ENCODE data around the gene MYO5C. TPM values are rescaled to one million over a fixed set of nuclear protein-coding genes. Genes with fewer than 3 reads are reported as not detected.

Gene MYO5C
- total RNA-seq, 4 donors from 2014 or later, result 2.6 to 12.3 (median 10.2) TPM

GRCh38 chr15:52338891-52339290 lies 43.3 kb upstream of the MYO5C start:
- H3K9me3 ChIP-seq, result no peaks in the 10 kb centered on the region
- no peak overlapping the region for H3K27ac ChIP-seq
- ATAC-seq, result no peak
- TF ChIP-seq EP300 (IDR thresholded peaks at IDR 0.05), result no peak
- TF ChIP-seq POLR2AphosphoS5 (IDR thresholded peaks at IDR 0.05), result no peak
- no peak for TF ChIP-seq POLR2A (IDR thresholded peaks at IDR 0.05)
- TF ChIP-seq, protein P1, sequence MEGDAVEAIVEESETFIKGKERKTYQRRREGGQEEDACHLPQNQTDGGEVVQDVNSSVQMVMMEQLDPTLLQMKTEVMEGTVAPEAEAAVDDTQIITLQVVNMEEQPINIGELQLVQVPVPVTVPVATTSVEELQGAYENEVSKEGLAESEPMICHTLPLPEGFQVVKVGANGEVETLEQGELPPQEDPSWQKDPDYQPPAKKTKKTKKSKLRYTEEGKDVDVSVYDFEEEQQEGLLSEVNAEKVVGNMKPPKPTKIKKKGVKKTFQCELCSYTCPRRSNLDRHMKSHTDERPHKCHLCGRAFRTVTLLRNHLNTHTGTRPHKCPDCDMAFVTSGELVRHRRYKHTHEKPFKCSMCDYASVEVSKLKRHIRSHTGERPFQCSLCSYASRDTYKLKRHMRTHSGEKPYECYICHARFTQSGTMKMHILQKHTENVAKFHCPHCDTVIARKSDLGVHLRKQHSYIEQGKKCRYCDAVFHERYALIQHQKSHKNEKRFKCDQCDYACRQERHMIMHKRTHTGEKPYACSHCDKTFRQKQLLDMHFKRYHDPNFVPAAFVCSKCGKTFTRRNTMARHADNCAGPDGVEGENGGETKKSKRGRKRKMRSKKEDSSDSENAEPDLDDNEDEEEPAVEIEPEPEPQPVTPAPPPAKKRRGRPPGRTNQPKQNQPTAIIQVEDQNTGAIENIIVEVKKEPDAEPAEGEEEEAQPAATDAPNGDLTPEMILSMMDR (IDR thresholded peaks at IDR 0.05), result no peak
- no peaks in the 10 kb centered on the region for H3K27me3 ChIP-seq
- no peak overlapping the region for H3K4me3 ChIP-seq
- WGBS, 2 donors (ENCODE audit: low coverage in 1 of 2), result 89 to 100% methylated on average over 1 of the region's 1 CpG
- peaks cover 0 to 38% of the 10 kb centered on the region in 2 donors for H3K36me3 ChIP-seq
- H3K4me1 ChIP-seq, result peaks cover 0 to 11% (median 0%) of the 10 kb centered on the region in 3 donors

DNA sequence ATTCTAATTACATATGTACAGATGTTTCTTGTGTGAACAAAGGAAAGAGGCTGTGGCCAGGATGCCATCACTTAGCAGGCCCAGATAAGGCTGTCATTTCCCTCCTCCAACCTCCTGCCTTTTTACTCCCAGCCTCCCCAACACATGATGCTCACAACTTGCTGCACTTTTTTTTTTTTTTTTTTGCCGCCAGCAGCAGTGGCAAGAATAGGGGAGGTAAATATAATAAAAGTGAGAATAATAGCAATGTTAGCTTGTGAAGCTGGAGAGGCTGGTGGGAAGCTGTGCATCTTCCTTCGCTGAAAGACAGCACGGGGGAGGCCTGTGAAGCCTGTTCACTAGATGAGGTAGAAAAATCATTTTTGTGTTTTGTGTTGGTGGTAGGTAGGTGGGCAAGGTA lies 42.5 kb upstream of the MYO5C start:
- Histone ChIP-seq H3K27ac (no peak overlapping the region), H3K4me1 (peaks cover 0 to 11% (median 0%) of the 10 kb centered on the region in 3 donors), H3K9me3 (no peaks in the 10 kb centered on the region), H3K4me3 (no peak overlapping the region), H3K27me3 (no peaks in the 10 kb centered on the region), H3K36me3 (peaks cover 0 to 38% of the 10 kb centered on the region in 2 donors)
- no peak for ATAC-seq
- TF ChIP-seq POLR2A (IDR thresholded peaks at IDR 0.05), result no peak
- TF ChIP-seq POLR2AphosphoS5 (IDR thresholded peaks at IDR 0.05), result no peak
- no peak for TF ChIP-seq EP300 (IDR thresholded peaks at IDR 0.05)
- TF ChIP-seq, protein P1 (IDR thresholded peaks at IDR 0.05), result no peak
- 100% methylated on average over 2 of the region's 3 CpGs; no CpG with 5 or more reads in 1 of the 2 donors for WGBS, 2 donors (ENCODE audit: low coverage in 1 of 2)

GRCh38 chr15:52337198-52337853 lies 41.7 kb upstream of the MYO5C start:
- 59 to 78% methylated on average over 5 of the region's 5 CpGs for WGBS, 2 donors (ENCODE audit: low coverage in 1 of 2)
- peaks cover 0 to 11% (median 0%) of the 10 kb centered on the region in 3 donors for H3K4me1 ChIP-seq
- H3K9me3 ChIP-seq, result no peaks in the 10 kb centered on the region
- H3K36me3 ChIP-seq, result peaks cover 0 to 40% of the 10 kb centered on the region in 2 donors
- TF ChIP-seq EP300 (IDR thresholded peaks at IDR 0.05) (no peak), POLR2A (IDR thresholded peaks at IDR 0.05) (no peak), POLR2AphosphoS5 (IDR thresholded peaks at IDR 0.05) (no peak)
- no peak overlapping the region for H3K27ac ChIP-seq
- H3K4me3 ChIP-seq, result no peak overlapping the region
- no peaks in the 10 kb centered on the region for H3K27me3 ChIP-seq
- ATAC-seq, result no peak

GRCh38 chr15:52336529-52336928 lies 40.9 kb upstream of the MYO5C start:
- Histone ChIP-seq H3K27me3 (no peaks in the 10 kb centered on the region), H3K36me3 (peaks cover 0 to 40% of the 10 kb centered on the region in 2 donors), H3K27ac (no peak overlapping the region), H3K9me3 (no peaks in the 10 kb centered on the region), H3K4me3 (no peak overlapping the region), H3K4me1 (peaks cover 0 to 11% (median 0%) of the 10 kb centered on the region in 3 donors)
- WGBS, 2 donors (ENCODE audit: low coverage in 1 of 2), result 64% methylated on average over 4 of the region's 4 CpGs
- ATAC-seq, result no peak
- TF ChIP-seq, protein P1 (IDR thresholded peaks at IDR 0.05), result no peak
- no peak for TF ChIP-seq POLR2A (IDR thresholded peaks at IDR 0.05)
- no peak for TF ChIP-seq EP300 (IDR thresholded peaks at IDR 0.05)
- TF ChIP-seq POLR2AphosphoS5 (IDR thresholded peaks at IDR 0.05), result no peak

GRCh38 chr15:52334491-52335160 lies 39.0 kb upstream of the MYO5C start:
- 88 to 89% methylated on average over 3 of the region's 3 CpGs for WGBS, 2 donors (ENCODE audit: low coverage in 1 of 2)
- H3K4me3 ChIP-seq, result no peak overlapping the region
- ATAC-seq, result no peak

More at GRCh38 chr15:52334491-52335160, 39.0 kb upstream of the MYO5C start:
- Histone ChIP-seq H3K36me3 (peaks cover 0 to 40% of the 10 kb centered on the region in 2 donors), H3K4me1 (peaks cover 0 to 11% (median 0%) of the 10 kb centered on the region in 3 donors), H3K27ac (no peak overlapping the region), H3K9me3 (no peaks in the 10 kb centered on the region), H3K27me3 (no peaks in the 10 kb centered on the region)
- TF ChIP-seq POLR2A (IDR thresholded peaks at IDR 0.05) (no peak), POLR2AphosphoS5 (IDR thresholded peaks at IDR 0.05) (no peak), EP300 (IDR thresholded peaks at IDR 0.05) (no peak)
- TF ChIP-seq, protein P1 (IDR thresholded peaks at IDR 0.05), result no peak
